A549 (cell line): ENCODE data around the gene ACCSL. TPM values are rescaled to one million over a fixed set of nuclear protein-coding genes. Genes with fewer than 3 reads are reported as not detected.

Source experiments
- ATAC-seq, 2 experiments: fragments of 200-7000 bp in 1 of 2; fragments of >200 bp in 1 of 2; cut with Nextera tagmentation in 1 of 2; cut with Tn5 transposase in 1 of 2; 3 replicates each; pipeline versions ENCODE4 v1.8.0 to v1.9.1; 2018 to 2020; ENCODE audit warnings: mild to moderate bottlenecking in 1 of 2, moderate library complexity in 1 of 2
- CTCF ChIA-PET: fragments of 300-600 bp; sonication (Branson Sonifier 250); formaldehyde crosslinking; extraction: SDS; loops from one replicate; lab custom pipeline; 2021; ENCODE audit warnings: antibody characterized with exemption, inconsistent platforms; lab: Yijun Ruan, JAX
- POLR2A ChIA-PET: fragments of 350-600 bp; formaldehyde crosslinking; extraction: SDS; loops from one replicate; lab custom pipeline; 2021; ENCODE audit warnings: antibody characterized with exemption, inconsistent platforms; lab: Yijun Ruan, JAX
- DNase-seq, 2 experiments: peaks; one replicate each; pipeline versions ENCODE4 v3.0.0 to v3.0.0-alpha.2; 2011 to 2016; ENCODE audit warnings: low read depth in 1 of 2, low spot score in 1 of 2
- FAIRE-seq: peaks from 2 replicates; lab custom pipeline; 2011; peaks lifted over from hg19 to GRCh38; lab: Jason Lieb, UNC
- H3K27ac ChIP-seq, 2 experiments: fragments of >200 bp; sonication (Bioruptor Twin); formaldehyde crosslinking; 3 replicates each; pipeline ENCODE4 v1.5.1; 2016 to 2017
- H3K4me1 ChIP-seq: fragments of >200 bp; sonication (Bioruptor Twin); formaldehyde crosslinking; 3 replicates; pipeline ENCODE4 v1.6.1; 2016
- H3K4me2 ChIP-seq: fragments of >200 bp; sonication (Bioruptor Twin); formaldehyde crosslinking; 3 replicates; pipeline ENCODE4 v1.6.1; 2016
- H3K4me3 ChIP-seq: fragments of >200 bp; sonication (Bioruptor Twin); formaldehyde crosslinking; 3 replicates; pipeline ENCODE4 v1.5.1; 2016
- H3K9me3 ChIP-seq: fragments of >200 bp; sonication (Bioruptor Twin); formaldehyde crosslinking; 3 replicates; pipeline ENCODE4 v1.6.1; 2016
- BCL3 ChIP-seq: fragments of >200 bp; sonication (Bioruptor Twin); formaldehyde crosslinking; IDR thresholded peaks from 3 replicates; pipeline ENCODE4 v1.6.1; 2016
- BHLHE40 ChIP-seq: IDR thresholded peaks from 2 replicates; pipeline ENCODE4 v1.6.1; 2012; ENCODE audit warnings: low read depth, low read length, inconsistent platforms
- CBX2 ChIP-seq: fragments of 200-600 bp; sonication (generic); IDR thresholded peaks from 2 replicates; pipeline ENCODE4 v1.6.1; 2016; ENCODE audit warnings: low read depth, mild to moderate bottlenecking, borderline replicate concordance
- CEBPB ChIP-seq, 2 experiments: fragments of >200 bp in 1 of 2; sonication (Bioruptor Twin) in 1 of 2; formaldehyde crosslinking in 1 of 2; IDR thresholded peaks; 2 replicates each; pipeline ENCODE4 v1.6.1; 2012 to 2016
- CHD4 ChIP-seq: fragments of 200-600 bp; sonication (generic); IDR thresholded peaks from 2 replicates; pipeline ENCODE4 v1.6.1; 2016; ENCODE audit warnings: antibody characterized with exemption, mild to moderate bottlenecking, borderline replicate concordance
- E2F6 ChIP-seq: IDR thresholded peaks from 2 replicates; pipeline ENCODE4 v1.6.1; 2012; ENCODE audit warnings: low read depth, borderline replicate concordance
- EHF ChIP-seq: fragments of 250-450 bp; sonication (Bioruptor Pico); IDR thresholded peaks from 2 replicates; pipeline ENCODE4 v1.5.0; 2020; ENCODE audit warnings: mild to moderate bottlenecking
- EHMT2 ChIP-seq: fragments of 200-600 bp; sonication (generic); IDR thresholded peaks from 2 replicates; pipeline ENCODE4 v1.6.1; 2016; ENCODE audit warnings: antibody characterized with exemption, low read depth, mild to moderate bottlenecking, moderate library complexity
- EP300 ChIP-seq, 2 experiments: fragments of >200 bp; sonication (Bioruptor Twin); formaldehyde crosslinking; IDR thresholded peaks; 2 replicates in 1 of 2; 3 replicates in 1 of 2; pipeline ENCODE4 v1.6.1; 2016 to 2017
- FOXS1 ChIP-seq: fragments of 250-450 bp; sonication (Bioruptor Pico); IDR thresholded peaks from 2 replicates; pipeline ENCODE4 v1.5.0; 2020; ENCODE audit warnings: mild to moderate bottlenecking, moderate library complexity
- HOXB5 ChIP-seq: fragments of 250-450 bp; sonication (Bioruptor Pico); IDR thresholded peaks from 2 replicates; pipeline ENCODE4 v1.5.0; 2020; ENCODE audit warnings: mild to moderate bottlenecking, moderate library complexity
- JUN ChIP-seq, 2 experiments: fragments of >200 bp; sonication (Bioruptor Twin); formaldehyde crosslinking; IDR thresholded peaks; 2 replicates in 1 of 2; 3 replicates in 1 of 2; pipeline ENCODE4 v1.6.1; 2016 to 2017
- MAZ ChIP-seq: fragments of 150-350 bp; IDR thresholded peaks from 2 replicates; pipeline ENCODE4 v1.6.1; 2014; ENCODE audit warnings: antibody characterized with exemption, low read depth, low read length, borderline replicate concordance
- MYC ChIP-seq: IDR thresholded peaks from 2 replicates; pipeline ENCODE4 v1.6.1; 2012; ENCODE audit warnings: mild to moderate bottlenecking, inconsistent platforms, low read length, improper control_type of control experiment, borderline replicate concordance
- NFE2L2 ChIP-seq: fragments of 150-350 bp; conservative IDR thresholded peaks from 2 replicates; pipeline ENCODE4 v1.6.1; 2014; ENCODE audit warnings: low read length
- NPAS2 ChIP-seq: fragments of 250-450 bp; sonication (Bioruptor Pico); IDR thresholded peaks from 2 replicates; pipeline ENCODE4 v1.8.0; 2022; ENCODE audit warnings: mild to moderate bottlenecking, moderate library complexity, borderline replicate concordance
- NR3C1 ChIP-seq: fragments of >200 bp; sonication (Bioruptor Twin); formaldehyde crosslinking; IDR thresholded peaks from 3 replicates; pipeline ENCODE4 v1.6.1; 2017
- PHF8 ChIP-seq: fragments of 200-600 bp; sonication (generic); IDR thresholded peaks from 2 replicates; pipeline ENCODE4 v1.6.1; 2016; ENCODE audit warnings: low read depth, mild to moderate bottlenecking, antibody characterized with exemption, moderate library complexity, borderline replicate concordance
- RAD21 ChIP-seq, 2 experiments: fragments of >200 bp in 1 of 2; sonication (Bioruptor Twin) in 1 of 2; formaldehyde crosslinking in 1 of 2; IDR thresholded peaks in 1 of 2; conservative IDR thresholded peaks in 1 of 2; 2 replicates in 1 of 2; 3 replicates in 1 of 2; pipeline ENCODE4 v1.6.1; 2012 to 2018; ENCODE audit warnings: inconsistent platforms in 1 of 2
- RCOR1 ChIP-seq: fragments of 150-350 bp; IDR thresholded peaks from 2 replicates; pipeline ENCODE4 v1.6.1; 2014; ENCODE audit warnings: antibody characterized with exemption, low read length, low read depth
- RFX5 ChIP-seq: fragments of 450-650 bp; IDR thresholded peaks from 2 replicates; pipeline ENCODE4 v1.7.1; 2014; ENCODE audit warnings: antibody characterized with exemption, mild to moderate bottlenecking, moderate library complexity
- TP53 ChIP-seq: fragments of 250-450 bp; sonication (Bioruptor Pico); IDR thresholded peaks from 2 replicates; pipeline ENCODE4 v1.5.0; 2021; ENCODE audit warnings: mild to moderate bottlenecking, moderate library complexity
- ZNF302 ChIP-seq: fragments of 250-450 bp; sonication (Bioruptor Pico); IDR thresholded peaks from 2 replicates; pipeline ENCODE4 v1.9.0; 2021; ENCODE audit warnings: inconsistent platforms, mild to moderate bottlenecking, moderate library complexity
- ZSCAN20 ChIP-seq: fragments of 250-450 bp; sonication (Bioruptor Pico); IDR thresholded peaks from 2 replicates; pipeline ENCODE4 v1.8.0; 2022; ENCODE audit warnings: mild to moderate bottlenecking, moderate library complexity
- WGBS: methylation state at CpG from one replicate; pipeline ENCODE4 v1.1.6; 2017; ENCODE audit errors: missing lambda C conversion rate; 5-methylcytosine and 5-hydroxymethylcytosine counted together
- polyA plus RNA-seq, 4 experiments: library from polyadenylated mRNA; depleted of rRNA in 3 of 4; stranded (reverse); fragments of >200 nt; fragmentation: RNase III in 1 of 4; extraction: RNeasy Plus Mini Kit Qiagen cat#74134 plus additional on column Dnase treatment in 1 of 4; gene quantifications; 2 replicates in 3 of 4; 3 replicates in 1 of 4; pipeline ENCODE4 v1.2.3, GENCODE V29; 2011 to 2017
- TF ChIP-seq, protein P1 (sequence below): fragments of 450-650 bp; IDR thresholded peaks from 2 replicates; pipeline ENCODE4 v1.6.1; 2014; ENCODE audit warnings: antibody characterized with exemption

The ACCSL gene
- polyA plus RNA-seq, 2 of the 4 experiments (the other 2 are of a cell fraction) = not detected

DNA sequence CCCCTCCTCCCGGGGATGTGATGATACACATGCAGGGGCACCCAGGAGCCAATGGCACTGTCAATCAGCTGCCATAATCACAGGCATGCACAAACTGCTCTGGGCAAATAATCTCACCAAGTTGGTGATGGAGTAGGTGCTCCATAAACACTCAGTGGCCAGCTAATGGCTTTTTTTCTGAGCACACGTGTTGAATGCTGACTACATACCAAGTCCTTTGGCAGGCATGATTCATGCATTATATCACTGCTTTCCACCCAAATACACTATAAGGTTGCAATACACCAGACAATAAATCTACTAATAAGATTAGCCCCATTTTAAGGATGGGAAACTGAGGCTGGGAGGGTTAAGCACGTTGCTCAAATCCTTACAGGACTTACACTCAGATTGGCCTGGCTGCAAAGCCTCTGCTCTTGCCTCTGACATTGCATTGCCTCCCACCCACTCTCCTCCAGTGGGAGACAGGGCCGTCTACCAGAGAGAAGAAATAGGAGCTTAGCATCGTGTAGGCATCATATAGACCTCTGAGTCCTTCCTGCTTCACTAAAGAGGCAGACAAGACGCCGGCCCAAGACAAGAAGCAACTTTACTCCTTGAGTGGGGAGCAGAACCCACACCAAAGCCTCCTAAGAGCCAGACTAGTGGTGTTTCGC is 32.7 kb upstream of the ACCSL start:
- Histone ChIP-seq H3K4me2 (no peak overlapping the region), H3K27ac (0 out of 6 replicates have a peak overlapping the region, but pooled peaks of 1 of the 2 experiments have one; percentile 6), H3K9me3 (0 out of 3 replicates have a peak, but pooled peaks cover 6% of the 10 kb centered on the region), H3K4me3 (no peak overlapping the region), H3K4me1 (peaks cover 26% of the 10 kb centered on the region)
- DNase-seq (no peak), ATAC-seq (no peak), FAIRE-seq (no peak)
- 76% methylated on average over 8 of the region's 8 CpGs for WGBS
- ChIA-PET CTCF (interaction anchor here (0.7 to 2.0 kb wide), 4 partner anchors 9 to 125 kb away, joined by 3 to 7 read pairs (median 4); no protein-coding TSS in a partner anchor), POLR2A (no interaction called here)
- TF ChIP-seq RFX5 = no peak
- TF ChIP-seq CBX2 = no peak
- no peak for TF ChIP-seq HOXB5 (CRISPR knock-in tag)
- no peak for TF ChIP-seq NR3C1
- TF ChIP-seq RCOR1 = no peak
- TF ChIP-seq NFE2L2 = no peak
- TF ChIP-seq, all 56 proteins: peak for 0

DNA sequence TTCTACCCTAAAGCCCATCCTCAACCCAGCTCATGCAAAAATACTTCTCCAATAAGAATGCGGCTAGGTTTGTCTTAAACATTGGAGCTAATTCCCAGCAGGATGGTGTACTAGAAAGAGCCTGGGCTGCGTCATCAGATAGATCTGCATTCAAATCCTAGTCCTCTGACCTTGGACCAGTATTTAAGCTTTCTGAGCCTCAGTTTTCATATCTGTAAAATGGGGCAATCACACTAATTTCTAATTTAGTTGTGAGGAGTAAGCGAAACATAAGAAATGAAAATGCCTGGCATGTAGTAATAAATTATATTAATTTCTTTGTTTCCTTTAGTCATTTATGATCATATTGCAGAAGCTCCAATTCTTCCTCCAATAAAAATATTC is 32.2 kb upstream of the ACCSL start:
- peaks cover 26% of the 10 kb centered on the region for H3K4me1 ChIP-seq
- WGBS = 83% methylated on average over 3 of the region's 3 CpGs
- peak overlapping the region; percentile 52 for H3K4me2 ChIP-seq
- FAIRE-seq = no peak
- no peak for ATAC-seq
- TF ChIP-seq CEBPB (IDR thresholded peaks at IDR 0.05) (no peak), JUN (IDR thresholded peaks at IDR 0.05) (no peak), RAD21 (conservative IDR thresholded peaks at IDR 0.05 in 1 of 2, IDR thresholded peaks at IDR 0.05 in 1 of 2) (no peak), BHLHE40 (no peak), CHD4 (no peak), ZSCAN20 (no peak), BCL3 (no peak), NPAS2 (CRISPR knock-in tag) (no peak), PHF8 (no peak), TP53 (no peak), MAZ (no peak), EP300 (IDR thresholded peaks at IDR 0.05) (no peak), E2F6 (no peak), RCOR1 (no peak), FOXS1 (CRISPR knock-in tag) (no peak), EHF (CRISPR knock-in tag) (no peak), MYC (no peak), ZNF302 (CRISPR knock-in tag) (no peak), EHMT2 (no peak)
- TF ChIP-seq, protein P1, sequence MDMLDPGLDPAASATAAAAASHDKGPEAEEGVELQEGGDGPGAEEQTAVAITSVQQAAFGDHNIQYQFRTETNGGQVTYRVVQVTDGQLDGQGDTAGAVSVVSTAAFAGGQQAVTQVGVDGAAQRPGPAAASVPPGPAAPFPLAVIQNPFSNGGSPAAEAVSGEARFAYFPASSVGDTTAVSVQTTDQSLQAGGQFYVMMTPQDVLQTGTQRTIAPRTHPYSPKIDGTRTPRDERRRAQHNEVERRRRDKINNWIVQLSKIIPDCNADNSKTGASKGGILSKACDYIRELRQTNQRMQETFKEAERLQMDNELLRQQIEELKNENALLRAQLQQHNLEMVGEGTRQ = no peak
- H3K9me3 ChIP-seq = 0 out of 3 replicates have a peak, but pooled peaks cover 6% of the 10 kb centered on the region
- H3K27ac ChIP-seq = peak overlapping the region; percentile 35 to 52; a peak in 3 of 6 replicates
- no peak overlapping the region for H3K4me3 ChIP-seq
- DNase-seq = no peak
- CTCF ChIA-PET = interaction anchor here (0.7 to 2.1 kb wide), 3 partner anchors 12 to 126 kb away, joined by 3 to 8 read pairs (median 6); no protein-coding TSS in a partner anchor
- POLR2A ChIA-PET = no interaction called here
